SK-N-DZ (cell line): ENCODE results near the gene KIF15. TPM values are rescaled to one million over a fixed set of nuclear protein-coding genes. Genes with fewer than 3 reads are reported as not detected.
"Not testable (repeated sequence)": the region's sequence is repeated elsewhere in the genome, so short reads cannot be mapped to it uniquely, and the experiment has no call there.

Source experiments
- DNase-seq: peaks from one replicate; pipeline ENCODE4 v3.0.0-alpha.2; 2015; ENCODE audit warnings: low spot score
- polyA plus RNA-seq, 2 experiments: library from polyadenylated mRNA; depleted of rRNA; stranded (reverse); fragments of >200 nt; gene quantifications; 2 replicates each; pipeline ENCODE4 v1.2.3, GENCODE V29; 2014

Gene KIF15
- polyA plus RNA-seq (2014; cell fraction: cytosol; rRNA removed) = 35.1 and 35.6 TPM in 2 replicates
- 41.3 and 42.8 TPM in 2 replicates for polyA plus RNA-seq (2014; cell fraction: nucleus; rRNA removed)

GRCh38 chr3:44761424-44762169 is at the start of gene KIF15, which contains the start of gene KIAA1143:
TSS of gene KIF15 (plus strand) at chr3:44761794. CDS start at chr3:44761866, 72 bp downstream.
TSS of gene KIAA1143 (minus strand) at chr3:44761619. CDS start at chr3:44761602, 17 bp downstream.
- DNase-seq = peak; percentile 93

GRCh38 chr3:44712455-44713075 is 49.0 kb upstream of the KIF15 start, which contains the start of gene ZNF502:
TSS of gene ZNF502 (plus strand) at chr3:44712660. CDS start at chr3:44720262, 7,602 bp downstream.
- DNase-seq = peak; percentile 90

GRCh38 chr3:44721231-44722102 is 40.1 kb upstream of the KIF15 start:
- DNase-seq = no peak

GRCh38 chr3:44722103-44722401 is 39.5 kb upstream of the KIF15 start:
- no peak for DNase-seq

GRCh38 chr3:44729384-44729910 is 32.1 kb upstream of the KIF15 start, which contains the start of gene ZNF501:
TSS of gene ZNF501 (plus strand) at chr3:44729635. CDS start at chr3:44734422, 4,787 bp downstream.
- peak; percentile 91 for DNase-seq

GRCh38 chr3:44734646-44735168 is 26.9 kb upstream of the KIF15 start:
- no peak for DNase-seq

GRCh38 chr3:44761101-44761423 is 532 bp upstream of the KIF15 start:
- DNase-seq = peak; percentile 5

GRCh38 chr3:44762170-44762677 is 630 bp downstream of the KIF15 start:
- DNase-seq = peak; percentile 11

- no peak for DNase-seq
These were observed 1.1 kb downstream of the KIF15 start for GRCh38 chr3:44762690-44763089.

- DNase-seq = no peak
These were observed 2.7 kb downstream of the KIF15 start for GRCh38 chr3:44764248-44764647.

- DNase-seq = no peak
These were observed 10.0 kb downstream of the KIF15 start for GRCh38 chr3:44771424-44772098.

- DNase-seq = no peak
These were observed 10.5 kb downstream of the KIF15 start for GRCh38 chr3:44772099-44772442.

- no peak for DNase-seq
These were observed 21.3 kb downstream of the KIF15 start for GRCh38 chr3:44782891-44783290.

GRCh38 chr3:44795197-44795596 is 33.6 kb downstream of the KIF15 start:
- no peak for DNase-seq

- DNase-seq = no peak
These were observed 40.4 kb downstream of the KIF15 start for GRCh38 chr3:44802011-44802410.

- DNase-seq = no peak
These were observed 41.7 kb downstream of the KIF15 start for GRCh38 chr3:44803298-44803697.

GRCh38 chr3:44805960-44806359 is 44.4 kb downstream of the KIF15 start:
- no peak for DNase-seq

GRCh38 chr3:44814751-44815150 is 53.2 kb downstream of the KIF15 start:
- no peak for DNase-seq

GRCh38 chr3:44816334-44816733 is 54.7 kb downstream of the KIF15 start:
- not testable (repeated sequence) for DNase-seq

GRCh38 chr3:44821206-44821605 is 59.6 kb downstream of the KIF15 start:
- not testable (repeated sequence) for DNase-seq
